H9 (cell line): ENCODE measurements around the gene TMC8. TPM values are rescaled to one million over a fixed set of nuclear protein-coding genes. Genes with fewer than 3 reads are reported as not detected.

Experiments
- DNase-seq: peaks from one replicate; pipeline ENCODE4 v3.0.0-alpha.2; 2017
- H2AFZ ChIP-seq: one replicate; pipeline ENCODE4 v1.6.1; 2013; ENCODE audit warnings: mild to moderate bottlenecking, low read length, control low read depth, moderate library complexity
- H2AK5ac ChIP-seq: 2 replicates; pipeline ENCODE4 v1.6.1; 2013; ENCODE audit warnings: low read length, control low read depth, mixed read lengths; ENCODE audit not compliant: insufficient read length
- H2BK120ac ChIP-seq: one replicate; pipeline ENCODE4 v1.6.1; 2013; ENCODE audit warnings: low read depth, mild to moderate bottlenecking, low read length, control low read depth, inconsistent platforms; ENCODE audit not compliant: poor library complexity, severe bottlenecking
- H2BK12ac ChIP-seq: 2 replicates; pipeline ENCODE4 v1.6.1; 2013; ENCODE audit warnings: low read length, control low read depth, mixed read lengths, low read depth; ENCODE audit not compliant: insufficient read length
- H2BK15ac ChIP-seq: 2 replicates; pipeline ENCODE4 v1.6.1; 2013; ENCODE audit warnings: low read depth, low read length, control low read depth
- H2BK20ac ChIP-seq: one replicate; pipeline ENCODE4 v1.6.1; 2013; ENCODE audit warnings: low read depth, mild to moderate bottlenecking, low read length, control low read depth, inconsistent platforms; ENCODE audit not compliant: poor library complexity, severe bottlenecking
- H2BK5ac ChIP-seq: 2 replicates; pipeline ENCODE4 v1.6.1; 2013; ENCODE audit warnings: low read length, control low read depth, mixed read lengths; ENCODE audit not compliant: insufficient read length
- H3K14ac ChIP-seq: 2 replicates; pipeline ENCODE4 v1.6.1; 2013; ENCODE audit warnings: low read length, control low read depth; ENCODE audit not compliant: insufficient read depth
- H3K18ac ChIP-seq: 2 replicates; pipeline ENCODE4 v1.6.1; 2013; ENCODE audit warnings: low read depth, mild to moderate bottlenecking, mixed read lengths, low read length, control low read depth; ENCODE audit not compliant: insufficient read length
- H3K23ac ChIP-seq: 2 replicates; pipeline ENCODE4 v1.6.1; 2013; ENCODE audit warnings: low read length, control low read depth, mixed read lengths, low read depth; ENCODE audit not compliant: insufficient read length
- H3K23me2 ChIP-seq: 2 replicates; pipeline ENCODE4 v1.6.1; 2013; ENCODE audit warnings: low read depth, mild to moderate bottlenecking, mixed read lengths, low read length, control low read depth; ENCODE audit not compliant: insufficient read length, poor library complexity, severe bottlenecking
- H3K27ac ChIP-seq: 2 replicates; pipeline ENCODE4 v1.5.1; 2013; ENCODE audit warnings: low read length, control low read depth, mixed read lengths, low read depth; ENCODE audit not compliant: insufficient read length
- H3K27me3 ChIP-seq: 2 replicates; pipeline ENCODE4 v1.6.1; 2013; ENCODE audit warnings: low read length, control low read depth, inconsistent platforms; ENCODE audit not compliant: insufficient read depth
- H3K4ac ChIP-seq: 2 replicates; pipeline ENCODE4 v1.6.1; 2013; ENCODE audit warnings: low read depth, mild to moderate bottlenecking, control low read depth, inconsistent platforms, low read length, moderate library complexity
- H3K4me1 ChIP-seq: 2 replicates; pipeline ENCODE4 v1.6.1; 2013; ENCODE audit warnings: low read length, control low read depth, inconsistent platforms; ENCODE audit not compliant: insufficient read depth
- H3K4me2 ChIP-seq: 2 replicates; pipeline ENCODE4 v1.6.1; 2013; ENCODE audit warnings: low read length, control low read depth, mixed read lengths; ENCODE audit not compliant: insufficient read length, insufficient read depth
- H3K56ac ChIP-seq: 2 replicates; pipeline ENCODE4 v1.6.1; 2013; ENCODE audit warnings: low read depth, mild to moderate bottlenecking, mixed read lengths, low read length, control low read depth; ENCODE audit not compliant: insufficient read length
- H3K79me1 ChIP-seq: 2 replicates; pipeline ENCODE4 v1.6.1; 2013; ENCODE audit warnings: low read depth, mild to moderate bottlenecking, moderate library complexity, low read length, control low read depth, inconsistent platforms; ENCODE audit not compliant: insufficient read depth, poor library complexity, severe bottlenecking
- H3K79me2 ChIP-seq: 2 replicates; pipeline ENCODE4 v1.6.1; 2013; ENCODE audit warnings: low read length, control low read depth, inconsistent platforms; ENCODE audit not compliant: insufficient read depth
- H3K9ac ChIP-seq: 2 replicates; pipeline ENCODE4 v1.6.1; 2013; ENCODE audit warnings: low read length, control low read depth, mixed read lengths; ENCODE audit not compliant: insufficient read length; ENCODE audit errors: extremely low read depth
- H3K9me3 ChIP-seq: one replicate; pipeline ENCODE4 v1.6.1; 2013; ENCODE audit warnings: low read depth, low read length, inconsistent platforms; ENCODE audit not compliant: control insufficient read depth
- H3T11ph ChIP-seq: one replicate; pipeline ENCODE4 v1.6.1; 2013; ENCODE audit warnings: mild to moderate bottlenecking, low read length, control low read depth, inconsistent platforms
- H4K20me1 ChIP-seq: one replicate; pipeline ENCODE4 v1.6.1; 2013; ENCODE audit not compliant: control insufficient read depth, insufficient read length, insufficient read depth
- H4K5ac ChIP-seq: 2 replicates; pipeline ENCODE4 v1.6.1; 2013; ENCODE audit warnings: low read depth, mild to moderate bottlenecking, mixed read lengths, low read length, control low read depth; ENCODE audit not compliant: insufficient read length
- H4K8ac ChIP-seq: replicated peaks from 2 replicates; pipeline ENCODE4 v1.6.1; 2013; ENCODE audit warnings: low read length, control low read depth, mixed read lengths, low read depth; ENCODE audit not compliant: insufficient read length
- H4K91ac ChIP-seq: 2 replicates; pipeline ENCODE4 v1.6.1; 2013; ENCODE audit warnings: low read depth, mild to moderate bottlenecking, moderate library complexity, mixed read lengths, low read length, control low read depth; ENCODE audit not compliant: insufficient read length
- H3K27ac Mint-ChIP-seq, 3 experiments: 2 replicates in 2 of 3; 3 replicates in 1 of 3; pipeline ENCODE4 v1.8.0; 2020 to 2021; ENCODE audit warnings: mixed read lengths in 3 of 3, mild to moderate bottlenecking in 1 of 3, moderate library complexity in 1 of 3
- H3K27me3 Mint-ChIP-seq: 2 replicates; pipeline ENCODE4 v1.8.0; 2021; ENCODE audit warnings: low read depth, mild to moderate bottlenecking, moderate library complexity, mixed read lengths
- H3K36me3 Mint-ChIP-seq, 3 experiments: 2 replicates in 2 of 3; 3 replicates in 1 of 3; pipeline ENCODE4 v1.8.0; 2020 to 2021; ENCODE audit warnings: low read depth in 3 of 3, mixed read lengths in 3 of 3; ENCODE audit not compliant: insufficient read depth in 1 of 3
- H3K4me1 Mint-ChIP-seq, 2 experiments: 2 replicates each; pipeline ENCODE4 v1.8.0; 2020; ENCODE audit warnings: mixed read lengths in 2 of 2
- H3K4me3 Mint-ChIP-seq, 2 experiments: 2 replicates in 1 of 2; 3 replicates in 1 of 2; pipeline ENCODE4 v1.8.0; 2020 to 2021; ENCODE audit warnings: mild to moderate bottlenecking in 2 of 2, mixed read lengths in 2 of 2, moderate library complexity in 1 of 2
- H3K9me3 Mint-ChIP-seq, 2 experiments: 2 replicates in 1 of 2; 3 replicates in 1 of 2; pipeline ENCODE4 v1.8.0; 2020; ENCODE audit warnings: mild to moderate bottlenecking in 2 of 2, mixed read lengths in 2 of 2, moderate library complexity in 1 of 2
- CTCF ChIP-seq: fragments of 200-600 bp; sonication (generic); conservative IDR thresholded peaks from 3 replicates; pipeline ENCODE4 v1.8.0; 2021; ENCODE audit warnings: antibody characterized with exemption, mild to moderate bottlenecking
- WGBS: extraction: QIAGEN DNeasy Blood & Tissue Kit; methylation state at CpG from one replicate; pipeline ENCODE4 v1.1.7; 2013; ENCODE audit warnings: missing lambda C conversion rate, low lambda C conversion rate, mixed read lengths; ENCODE audit not compliant: insufficient read length; ENCODE audit errors: extremely low coverage; 5-methylcytosine and 5-hydroxymethylcytosine counted together
- total RNA-seq: library from RNA; stranded (reverse); gene quantifications from 2 replicates; pipeline ENCODE4 v1.2.1, GENCODE V29; 2021

Gene TMC8
- total RNA-seq, 1 experiment from 2014 or later: 1.0 TPM

GRCh38 chr17:78135858-78136500, 5.4 kb downstream of the TMC8 start:
- Mint-ChIP-seq H3K27ac (no peak overlapping the region), H3K36me3 (no peaks in the 10 kb centered on the region), H3K4me3 (no peak overlapping the region), H3K27me3 (peaks cover 20% of the 10 kb centered on the region), H3K9me3 (no peaks in the 10 kb centered on the region; a peak in 1 of 5 replicates), H3K4me1 (peaks cover 8 to 27% of the 10 kb centered on the region in 2 experiments)
- Histone ChIP-seq H2BK15ac (no peak overlapping the region), H3K79me2 (no peaks in the 10 kb centered on the region), H2AFZ (no peak overlapping the region), H3T11ph (no peak overlapping the region), H4K5ac (no peak overlapping the region), H3K23ac (no peak overlapping the region), H3K18ac (no peak overlapping the region), H3K79me1 (no peaks in the 10 kb centered on the region), H3K4me2 (no peak overlapping the region), H4K20me1 (no peaks in the 10 kb centered on the region), H2BK20ac (no peak overlapping the region), H3K27ac (no peak overlapping the region), H4K91ac (no peak overlapping the region), H2BK120ac (no peak overlapping the region), H2BK12ac (no peak overlapping the region), H3K14ac (no peak overlapping the region), H2AK5ac (no peak overlapping the region), H2BK5ac (no peak overlapping the region), H3K27me3 (no peaks in the 10 kb centered on the region; the same call in 1 of the 2 replicates), H3K23me2 (no peaks in the 10 kb centered on the region), H4K8ac (no peak overlapping the region), H3K4me1 (peaks cover 6% of the 10 kb centered on the region; the same call in 1 of the 2 replicates), H3K9ac (no peak overlapping the region), H3K56ac (no peak overlapping the region), H3K9me3 (no peaks in the 10 kb centered on the region), H3K4ac (no peak overlapping the region)
- TF ChIP-seq CTCF: no peak
- DNase-seq: no peak
- WGBS: no CpG with 5 or more reads among the region's 9 CpGs
